Measurements from ENCODE around the gene CALML5. TPM values are rescaled to one million over a fixed set of nuclear protein-coding genes. Genes with fewer than 3 reads are reported as not detected.

CALML5 gene
- total and polyA plus RNA-seq, 5 donors from 2014 or later, result not detected

DNA sequence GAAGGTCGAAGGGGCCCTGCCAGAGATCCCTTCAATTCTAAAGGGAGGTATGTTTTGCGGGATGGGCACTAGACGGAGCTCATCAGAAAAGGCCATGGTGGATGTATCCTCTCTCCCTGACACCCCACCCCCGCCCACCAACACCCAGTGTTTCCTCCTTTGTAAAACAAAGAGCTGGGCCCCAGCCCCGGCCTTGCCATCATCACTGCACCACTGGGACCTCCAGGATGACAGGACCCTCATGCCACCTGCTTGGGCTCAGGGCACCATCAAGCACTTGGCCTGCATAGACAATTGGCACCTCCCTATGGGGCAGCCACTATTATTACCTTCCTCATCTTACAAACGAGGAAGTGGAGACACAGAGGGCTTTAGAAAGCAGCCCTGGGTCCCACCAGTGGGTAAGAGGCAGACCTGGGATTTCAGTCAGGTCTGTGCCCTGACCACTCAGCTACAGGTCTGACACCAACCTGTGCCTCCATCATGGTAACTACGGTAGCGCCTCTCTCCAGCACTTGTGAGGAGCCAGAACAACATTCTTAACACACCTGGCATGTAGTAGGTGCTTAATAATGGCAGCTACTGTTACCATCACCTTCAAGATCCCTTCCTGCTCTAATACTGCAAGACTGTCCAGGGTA lies 27.4 kb upstream of the CALML5 start:
- H3K4me1 ChIP-seq (ENCODE audit: control insufficient read depth, insufficient read depth, low read length, poor library complexity, severe bottlenecking), result no peaks in the 10 kb centered on the region
- no peak overlapping the region for H3K27ac Mint-ChIP-seq
- ATAC-seq (ENCODE audit: low read depth in 2 of 2), result no peak
- H3K36me3 Mint-ChIP-seq, result no peaks in the 10 kb centered on the region
- H3K27ac ChIP-seq (ENCODE audit: insufficient read depth, low read length, poor library complexity, severe bottlenecking), result no peak overlapping the region
- peaks cover 4% of the 10 kb centered on the region for H3K27me3 Mint-ChIP-seq
- no peaks in the 10 kb centered on the region for H3K4me1 Mint-ChIP-seq
- peaks cover 3% of the 10 kb centered on the region for H3K27me3 ChIP-seq (ENCODE audit: control insufficient read depth, insufficient read depth, low read length)
- H3K36me3 ChIP-seq (ENCODE audit: control insufficient read depth, insufficient read depth, low read length), result no peaks in the 10 kb centered on the region
- H3K9me3 ChIP-seq (ENCODE audit: control insufficient read depth in 2 of 2, low read length in 2 of 2), result no peaks in the 10 kb centered on the region
- no peaks in the 10 kb centered on the region for H3K9me3 Mint-ChIP-seq
- DNase-seq, result no peak
- no peak overlapping the region for H3K4me3 Mint-ChIP-seq
- no peak overlapping the region for H3K4me3 ChIP-seq (ENCODE audit: low read depth, low read length)

DNA sequence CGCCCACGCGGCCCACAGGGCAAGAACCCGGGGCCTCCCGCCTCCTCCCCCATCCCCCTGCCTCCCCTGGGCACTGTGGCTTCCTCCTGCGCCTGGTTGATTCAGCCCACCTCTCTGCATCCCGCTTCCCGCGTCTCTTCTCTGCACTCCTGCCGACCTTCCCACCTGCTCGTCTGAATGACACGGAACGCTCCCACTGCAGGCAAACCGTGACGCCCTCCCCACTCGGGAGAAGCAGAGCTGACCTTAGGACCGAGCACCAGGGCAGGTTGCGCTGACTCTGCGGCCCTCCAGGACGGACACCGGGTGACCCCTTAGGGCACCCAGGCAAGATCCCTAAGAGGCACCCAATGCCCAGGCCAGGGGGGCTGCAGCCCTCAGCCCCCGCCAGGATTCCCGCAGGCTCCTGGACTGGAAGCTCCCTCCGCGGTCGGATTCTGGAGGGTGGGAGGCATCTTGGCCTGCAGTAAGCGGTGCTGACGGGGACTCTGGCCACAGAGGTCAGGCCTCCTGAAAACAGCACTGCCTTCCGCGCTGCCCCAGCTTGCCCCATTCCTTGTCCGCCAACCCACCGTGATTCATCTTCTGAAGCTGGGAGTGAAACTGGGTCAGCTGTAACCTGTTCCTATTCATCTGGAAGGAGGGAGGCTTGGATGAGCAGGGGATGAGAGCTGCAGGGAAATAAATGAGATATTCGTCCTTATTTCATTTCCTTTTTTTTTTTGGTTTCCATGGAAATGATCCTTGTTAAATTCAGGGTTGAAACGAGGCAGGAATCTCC lies 26.4 kb upstream of the CALML5 start:
- no peak overlapping the region for H3K27ac ChIP-seq (ENCODE audit: insufficient read depth, low read length, poor library complexity, severe bottlenecking)
- H3K36me3 ChIP-seq (ENCODE audit: control insufficient read depth, insufficient read depth, low read length), result no peaks in the 10 kb centered on the region
- H3K27me3 Mint-ChIP-seq, result peaks cover 6% of the 10 kb centered on the region
- no peaks in the 10 kb centered on the region for H3K36me3 Mint-ChIP-seq
- H3K9me3 ChIP-seq (ENCODE audit: control insufficient read depth in 2 of 2, low read length in 2 of 2), result no peaks in the 10 kb centered on the region
- no peak for DNase-seq
- H3K4me3 ChIP-seq (ENCODE audit: low read depth, low read length), result no peak overlapping the region
- H3K4me1 Mint-ChIP-seq, result no peaks in the 10 kb centered on the region
- no peak overlapping the region for H3K27ac Mint-ChIP-seq
- H3K27me3 ChIP-seq (ENCODE audit: control insufficient read depth, insufficient read depth, low read length), result peaks cover 3% of the 10 kb centered on the region
- ATAC-seq (ENCODE audit: low read depth in 2 of 2), result no peak
- H3K4me3 Mint-ChIP-seq, result no peak overlapping the region
- no peaks in the 10 kb centered on the region for H3K4me1 ChIP-seq (ENCODE audit: control insufficient read depth, insufficient read depth, low read length, poor library complexity, severe bottlenecking)
- no peaks in the 10 kb centered on the region for H3K9me3 Mint-ChIP-seq

DNA sequence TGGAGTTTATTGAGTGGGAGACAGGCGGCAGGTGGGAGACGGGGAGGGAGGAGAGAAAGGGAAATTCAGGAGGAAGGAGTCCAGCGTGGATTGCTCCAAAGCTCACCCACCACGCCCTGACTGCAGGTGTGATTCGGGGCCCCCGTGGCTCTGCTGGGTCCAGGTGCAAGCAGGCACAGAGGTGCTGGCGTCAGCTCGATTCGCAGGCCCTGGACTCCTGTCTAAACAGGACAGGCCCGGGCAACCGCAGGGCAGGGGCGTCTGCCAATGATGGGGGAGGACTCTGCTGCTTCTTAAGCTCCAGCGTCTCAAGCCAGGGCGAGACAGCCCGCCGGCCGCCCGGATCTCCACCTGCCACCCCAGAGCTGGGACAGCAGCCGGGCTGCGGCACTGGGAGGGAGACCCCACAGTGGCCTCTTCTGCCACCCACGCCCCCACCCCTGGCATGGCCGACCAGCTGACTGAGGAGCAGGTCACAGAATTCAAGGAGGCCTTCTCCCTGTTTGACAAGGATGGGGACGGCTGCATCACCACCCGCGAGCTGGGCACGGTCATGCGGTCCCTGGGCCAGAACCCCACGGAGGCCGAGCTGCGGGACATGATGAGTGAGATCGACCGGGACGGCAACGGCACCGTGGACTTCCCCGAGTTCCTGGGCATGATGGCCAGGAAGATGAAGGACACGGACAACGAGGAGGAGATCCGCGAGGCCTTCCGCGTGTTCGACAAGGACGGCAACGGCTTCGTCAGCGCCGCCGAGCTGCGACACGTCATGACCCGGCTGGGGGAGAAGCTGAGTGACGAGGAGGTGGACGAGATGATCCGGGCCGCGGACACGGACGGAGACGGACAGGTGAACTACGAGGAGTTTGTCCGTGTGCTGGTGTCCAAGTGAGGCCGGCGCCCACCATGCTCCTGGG lies 25.5 kb upstream of the CALML5 start, which contains the start of gene CALML3:
Gene CALML3, plus strand, starts transcription at position 321 of the 920 bp plus-strand sequence. Its CDS starts 125 bp downstream, at position 446.
- H3K9me3 ChIP-seq (ENCODE audit: control insufficient read depth in 2 of 2, low read length in 2 of 2), result no peaks in the 10 kb centered on the region
- DNase-seq (no peak), ATAC-seq (ENCODE audit: low read depth in 2 of 2) (no peak)
- Mint-ChIP-seq H3K4me1 (no peaks in the 10 kb centered on the region), H3K4me3 (no peak within 1 kb of the TSS), H3K9me3 (no peaks in the 10 kb centered on the region), H3K27ac (no peak within 1 kb of the TSS), H3K36me3 (no peaks in the 10 kb centered on the region), H3K27me3 (peaks cover 6% of the 10 kb centered on the region)
- H3K36me3 ChIP-seq (ENCODE audit: control insufficient read depth, insufficient read depth, low read length), result no peaks in the 10 kb centered on the region
- no peaks in the 10 kb centered on the region for H3K4me1 ChIP-seq (ENCODE audit: control insufficient read depth, insufficient read depth, low read length, poor library complexity, severe bottlenecking)
- peaks cover 3% of the 10 kb centered on the region for H3K27me3 ChIP-seq (ENCODE audit: control insufficient read depth, insufficient read depth, low read length)
- H3K4me3 ChIP-seq (ENCODE audit: low read depth, low read length), result no peak within 1 kb of the TSS
- no peak within 1 kb of the TSS for H3K27ac ChIP-seq (ENCODE audit: insufficient read depth, low read length, poor library complexity, severe bottlenecking)

DNA sequence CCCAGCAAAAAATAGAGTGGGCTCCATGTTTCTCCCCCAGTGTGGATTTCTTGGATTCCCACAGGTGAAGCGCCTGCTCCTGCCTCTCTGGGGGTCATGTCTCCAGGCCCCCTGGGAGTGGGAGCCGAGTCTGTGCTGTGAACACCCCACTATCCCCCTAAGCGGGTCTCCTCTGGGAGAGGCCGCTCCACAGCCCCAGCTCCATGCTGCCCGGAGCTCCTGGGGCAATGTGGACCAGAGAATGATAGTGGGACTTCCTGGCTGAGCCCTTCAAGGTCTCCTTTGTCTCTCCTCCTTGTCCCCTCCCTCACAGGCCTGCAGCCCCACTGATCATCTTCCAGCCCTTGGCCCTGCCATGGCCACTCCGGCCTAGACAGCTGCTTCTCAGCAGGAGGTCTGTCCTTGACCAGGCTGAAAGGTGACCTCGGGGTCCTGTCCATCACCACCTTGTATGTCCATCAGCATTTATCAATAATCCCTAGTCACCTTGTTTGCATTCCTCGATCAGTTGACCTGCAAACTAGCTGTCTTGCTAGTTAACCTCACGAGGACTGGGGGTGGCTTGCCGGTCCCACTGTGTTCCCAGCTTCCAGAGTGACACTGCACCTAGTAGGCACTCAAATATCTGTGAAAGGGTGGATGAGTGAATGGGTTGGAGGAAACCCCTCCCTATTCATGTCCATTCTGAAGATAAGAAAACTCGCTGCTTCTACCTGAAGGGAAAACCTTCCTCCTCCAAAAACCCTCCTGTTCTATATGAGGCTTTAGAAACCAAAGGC lies 24.6 kb upstream of the CALML5 start:
- no peak overlapping the region for H3K27ac Mint-ChIP-seq
- H3K9me3 Mint-ChIP-seq, result peaks cover 0 to 1% (median 0%) of the 10 kb centered on the region in 7 donors
- H3K27ac ChIP-seq (ENCODE audit: insufficient read depth, low read length, poor library complexity, severe bottlenecking), result no peak overlapping the region
- H3K4me3 ChIP-seq (ENCODE audit: low read depth, low read length), result no peak overlapping the region
- no peaks in the 10 kb centered on the region for H3K9me3 ChIP-seq (ENCODE audit: control insufficient read depth in 2 of 2, low read length in 2 of 2)
- no peaks in the 10 kb centered on the region for H3K4me1 Mint-ChIP-seq
- peaks cover 6% of the 10 kb centered on the region for H3K27me3 Mint-ChIP-seq
- H3K36me3 Mint-ChIP-seq, result no peaks in the 10 kb centered on the region
- H3K36me3 ChIP-seq (ENCODE audit: control insufficient read depth, insufficient read depth, low read length), result no peaks in the 10 kb centered on the region
- no peak overlapping the region for H3K4me3 Mint-ChIP-seq
- DNase-seq (no peak), ATAC-seq (ENCODE audit: low read depth in 2 of 2) (no peak)
- H3K27me3 ChIP-seq (ENCODE audit: control insufficient read depth, insufficient read depth, low read length), result peaks cover 3% of the 10 kb centered on the region
- no peaks in the 10 kb centered on the region for H3K4me1 ChIP-seq (ENCODE audit: control insufficient read depth, insufficient read depth, low read length, poor library complexity, severe bottlenecking)

DNA sequence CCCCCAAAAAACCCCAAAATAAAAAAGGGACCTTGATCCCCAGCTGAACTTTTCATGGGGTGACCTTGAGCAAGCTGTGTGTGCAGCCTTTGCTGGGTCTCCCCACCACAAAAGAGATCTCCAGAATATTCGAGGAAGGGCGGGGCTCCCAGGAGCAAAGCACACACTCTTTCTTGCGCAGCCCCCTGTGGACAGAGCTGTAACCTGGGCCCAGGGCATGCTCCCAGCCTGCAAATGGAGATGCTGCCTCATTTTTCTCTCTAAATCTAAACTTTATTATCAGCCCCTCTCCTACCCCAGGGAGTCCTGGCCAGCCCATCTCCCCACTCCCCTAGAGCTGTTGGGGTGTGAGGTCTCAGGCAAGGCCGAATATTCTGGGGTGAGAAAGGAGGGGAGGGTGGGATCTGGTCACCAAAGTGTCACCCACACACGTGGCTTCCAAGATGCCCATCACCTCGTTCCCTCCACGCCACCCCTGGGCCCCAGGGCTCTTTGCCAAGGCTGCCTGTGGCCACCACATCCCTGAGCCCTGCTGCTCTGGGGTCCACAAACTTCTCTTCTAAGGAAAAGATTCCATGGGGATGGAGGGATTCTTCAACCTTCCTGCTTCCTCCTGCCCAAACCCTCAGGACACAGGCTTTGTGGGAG lies 23.7 kb upstream of the CALML5 start:
- no peaks in the 10 kb centered on the region for H3K4me1 ChIP-seq (ENCODE audit: control insufficient read depth, insufficient read depth, low read length, poor library complexity, severe bottlenecking)
- no peak overlapping the region for H3K27ac ChIP-seq (ENCODE audit: insufficient read depth, low read length, poor library complexity, severe bottlenecking)
- DNase-seq (no peak), ATAC-seq (ENCODE audit: low read depth in 2 of 2) (no peak)
- H3K27me3 ChIP-seq (ENCODE audit: control insufficient read depth, insufficient read depth, low read length), result peaks cover 3% of the 10 kb centered on the region
- H3K27ac Mint-ChIP-seq, result no peak overlapping the region
- H3K9me3 ChIP-seq (ENCODE audit: control insufficient read depth in 2 of 2, low read length in 2 of 2), result no peaks in the 10 kb centered on the region
- no peak overlapping the region for H3K4me3 Mint-ChIP-seq
- H3K4me1 Mint-ChIP-seq, result no peaks in the 10 kb centered on the region
- H3K9me3 Mint-ChIP-seq, result peaks cover 0 to 4% (median 0%) of the 10 kb centered on the region in 7 donors
- H3K36me3 Mint-ChIP-seq, result no peaks in the 10 kb centered on the region
- peaks cover 10% of the 10 kb centered on the region for H3K27me3 Mint-ChIP-seq
- no peak overlapping the region for H3K4me3 ChIP-seq (ENCODE audit: low read depth, low read length)
- no peaks in the 10 kb centered on the region for H3K36me3 ChIP-seq (ENCODE audit: control insufficient read depth, insufficient read depth, low read length)

DNA sequence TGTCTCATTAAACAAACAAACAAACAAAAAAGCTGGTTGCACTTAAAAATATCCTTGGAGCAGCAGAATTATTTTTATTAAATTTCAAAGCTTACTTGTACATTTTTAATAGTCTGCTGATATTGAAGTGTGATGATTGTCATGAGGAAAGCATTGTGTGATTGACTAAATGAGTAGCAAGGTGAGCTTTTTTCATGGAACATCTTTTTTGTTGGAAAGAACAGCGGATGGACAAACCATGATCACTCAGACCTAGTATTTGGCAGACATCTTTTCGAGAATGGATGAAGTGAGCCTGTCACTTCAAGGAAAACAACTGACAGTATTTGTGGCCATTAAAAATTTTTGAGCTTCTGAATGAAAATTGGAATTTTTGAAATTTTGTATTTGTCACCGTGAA lies 19.7 kb upstream of the CALML5 start:
- no peaks in the 10 kb centered on the region for H3K9me3 ChIP-seq (ENCODE audit: control insufficient read depth in 2 of 2, low read length in 2 of 2)
- H3K4me3 ChIP-seq (ENCODE audit: low read depth, low read length), result no peak overlapping the region
- H3K4me1 ChIP-seq (ENCODE audit: control insufficient read depth, insufficient read depth, low read length, poor library complexity, severe bottlenecking), result no peaks in the 10 kb centered on the region
- no peak overlapping the region for H3K27ac Mint-ChIP-seq
- no peak overlapping the region for H3K27ac ChIP-seq (ENCODE audit: insufficient read depth, low read length, poor library complexity, severe bottlenecking)
- H3K4me1 Mint-ChIP-seq, result no peaks in the 10 kb centered on the region
- no peak for DNase-seq
- ATAC-seq (ENCODE audit: low read depth in 2 of 2), result no peak
- peaks cover 3% of the 10 kb centered on the region for H3K27me3 ChIP-seq (ENCODE audit: control insufficient read depth, insufficient read depth, low read length)
- no peak overlapping the region for H3K4me3 Mint-ChIP-seq
- peaks cover 10% of the 10 kb centered on the region for H3K27me3 Mint-ChIP-seq
- peaks cover 0 to 4% (median 0%) of the 10 kb centered on the region in 7 donors for H3K9me3 Mint-ChIP-seq
- no peaks in the 10 kb centered on the region for H3K36me3 ChIP-seq (ENCODE audit: control insufficient read depth, insufficient read depth, low read length)
- H3K36me3 Mint-ChIP-seq, result no peaks in the 10 kb centered on the region

DNA sequence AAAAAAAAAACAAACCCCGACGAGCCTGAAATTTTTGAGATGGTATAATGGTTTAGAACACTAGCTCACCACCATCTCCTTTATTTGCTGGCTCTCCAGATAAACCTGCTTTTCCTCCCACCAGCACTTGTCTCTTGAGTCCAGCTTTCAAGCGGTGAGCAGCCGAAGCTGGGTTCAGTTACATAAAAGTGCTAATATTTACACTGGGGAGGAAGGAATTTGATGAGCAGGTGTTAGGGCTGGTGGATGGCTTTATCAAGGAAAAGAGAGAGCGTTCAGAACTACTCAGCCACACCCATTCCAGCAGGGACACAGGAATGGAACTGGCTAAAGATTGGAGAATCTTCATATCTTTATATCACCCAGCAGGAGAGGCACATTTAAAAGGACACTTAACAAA lies 18.8 kb upstream of the CALML5 start:
- no peak overlapping the region for H3K27ac ChIP-seq (ENCODE audit: insufficient read depth, low read length, poor library complexity, severe bottlenecking)
- no peaks in the 10 kb centered on the region for H3K9me3 ChIP-seq (ENCODE audit: control insufficient read depth in 2 of 2, low read length in 2 of 2)
- ATAC-seq (ENCODE audit: low read depth in 2 of 2) (no peak), DNase-seq (no peak)
- H3K4me3 ChIP-seq (ENCODE audit: low read depth, low read length), result no peak overlapping the region
- H3K27me3 Mint-ChIP-seq, result peaks cover 10% of the 10 kb centered on the region
- H3K27ac Mint-ChIP-seq, result no peak overlapping the region
- H3K4me1 ChIP-seq (ENCODE audit: control insufficient read depth, insufficient read depth, low read length, poor library complexity, severe bottlenecking), result no peaks in the 10 kb centered on the region
- H3K9me3 Mint-ChIP-seq, result peaks cover 0 to 4% (median 0%) of the 10 kb centered on the region in 7 donors
- no peak overlapping the region for H3K4me3 Mint-ChIP-seq
- H3K27me3 ChIP-seq (ENCODE audit: control insufficient read depth, insufficient read depth, low read length), result peaks cover 3% of the 10 kb centered on the region
- H3K36me3 Mint-ChIP-seq, result no peaks in the 10 kb centered on the region
- H3K4me1 Mint-ChIP-seq, result peaks cover 0 to 5% (median 1%) of the 10 kb centered on the region in 4 donors
- H3K36me3 ChIP-seq (ENCODE audit: control insufficient read depth, insufficient read depth, low read length), result no peaks in the 10 kb centered on the region
